Measurements from ENCODE around the gene ASPM. TPM values are rescaled to one million over a fixed set of nuclear protein-coding genes. Genes with fewer than 3 reads are reported as not detected.

The ASPM gene
- total RNA-seq, 1 donor from 2014 or later, result 8.9 TPM

DNA sequence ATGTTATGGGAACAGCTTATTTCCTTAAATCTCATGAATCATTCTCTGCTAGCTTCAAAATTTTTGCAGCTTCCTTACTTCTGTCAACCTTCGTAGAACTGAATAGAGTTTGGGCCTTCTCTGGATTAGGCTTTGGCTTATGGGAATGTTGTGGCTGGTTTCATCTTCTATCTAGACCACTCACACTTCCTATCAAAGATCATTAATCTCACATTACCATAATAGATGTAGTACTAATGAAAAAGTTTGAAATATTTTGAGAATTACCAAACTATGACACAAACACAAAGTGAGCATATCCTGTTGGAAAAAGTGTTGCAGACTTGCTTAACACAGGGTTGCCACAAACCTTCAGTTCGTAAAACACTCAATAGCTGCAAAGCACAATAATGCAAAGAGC, 30.3 kb downstream of the ASPM start:
- Mint-ChIP-seq H3K36me3 (ENCODE audit: unreplicated experiment) (peaks cover 17% of the 10 kb centered on the region), H3K4me3 (ENCODE audit: unreplicated experiment) (no peak overlapping the region), H3K4me1 (ENCODE audit: unreplicated experiment) (no peaks in the 10 kb centered on the region), H3K9me3 (ENCODE audit: unreplicated experiment) (peaks cover 12% of the 10 kb centered on the region), H3K27me3 (ENCODE audit: unreplicated experiment) (no peaks in the 10 kb centered on the region), H3K27ac (ENCODE audit: unreplicated experiment) (no peak overlapping the region)
- no peak for DNase-seq (ENCODE audit: extremely low spot score, unreplicated experiment)
- TF ChIP-seq, protein P1, sequence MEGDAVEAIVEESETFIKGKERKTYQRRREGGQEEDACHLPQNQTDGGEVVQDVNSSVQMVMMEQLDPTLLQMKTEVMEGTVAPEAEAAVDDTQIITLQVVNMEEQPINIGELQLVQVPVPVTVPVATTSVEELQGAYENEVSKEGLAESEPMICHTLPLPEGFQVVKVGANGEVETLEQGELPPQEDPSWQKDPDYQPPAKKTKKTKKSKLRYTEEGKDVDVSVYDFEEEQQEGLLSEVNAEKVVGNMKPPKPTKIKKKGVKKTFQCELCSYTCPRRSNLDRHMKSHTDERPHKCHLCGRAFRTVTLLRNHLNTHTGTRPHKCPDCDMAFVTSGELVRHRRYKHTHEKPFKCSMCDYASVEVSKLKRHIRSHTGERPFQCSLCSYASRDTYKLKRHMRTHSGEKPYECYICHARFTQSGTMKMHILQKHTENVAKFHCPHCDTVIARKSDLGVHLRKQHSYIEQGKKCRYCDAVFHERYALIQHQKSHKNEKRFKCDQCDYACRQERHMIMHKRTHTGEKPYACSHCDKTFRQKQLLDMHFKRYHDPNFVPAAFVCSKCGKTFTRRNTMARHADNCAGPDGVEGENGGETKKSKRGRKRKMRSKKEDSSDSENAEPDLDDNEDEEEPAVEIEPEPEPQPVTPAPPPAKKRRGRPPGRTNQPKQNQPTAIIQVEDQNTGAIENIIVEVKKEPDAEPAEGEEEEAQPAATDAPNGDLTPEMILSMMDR (IDR thresholded peaks at IDR 0.05), result no peak

DNA sequence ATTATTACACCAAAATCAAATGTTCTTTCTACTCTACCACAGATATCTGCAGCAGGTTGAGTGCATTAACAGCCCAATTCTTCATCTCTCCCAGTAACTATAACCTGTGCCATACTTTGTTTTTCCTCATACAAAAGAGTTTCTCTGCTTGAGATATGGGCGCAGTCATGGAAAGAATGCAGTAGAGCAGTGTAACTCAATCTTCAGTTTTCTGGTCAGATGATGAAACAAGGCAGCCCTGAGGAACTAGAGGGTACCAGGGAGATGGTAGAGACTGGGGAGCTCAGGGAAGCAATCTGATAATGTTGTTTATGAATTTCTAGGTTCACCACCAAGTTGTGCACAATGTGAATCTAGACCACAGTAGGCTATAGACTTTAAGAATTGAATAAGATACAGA, 39.6 kb downstream of the ASPM start:
- no peak overlapping the region for H3K4me3 Mint-ChIP-seq (ENCODE audit: unreplicated experiment)
- H3K27me3 Mint-ChIP-seq (ENCODE audit: unreplicated experiment), result no peaks in the 10 kb centered on the region
- TF ChIP-seq, protein P1 (IDR thresholded peaks at IDR 0.05), result no peak
- H3K9me3 Mint-ChIP-seq (ENCODE audit: unreplicated experiment), result no peaks in the 10 kb centered on the region
- no peak overlapping the region for H3K27ac Mint-ChIP-seq (ENCODE audit: unreplicated experiment)
- peaks cover 9% of the 10 kb centered on the region for H3K4me1 Mint-ChIP-seq (ENCODE audit: unreplicated experiment)
- H3K36me3 Mint-ChIP-seq (ENCODE audit: unreplicated experiment), result peaks cover 5% of the 10 kb centered on the region
- DNase-seq (ENCODE audit: extremely low spot score, unreplicated experiment), result no peak

DNA sequence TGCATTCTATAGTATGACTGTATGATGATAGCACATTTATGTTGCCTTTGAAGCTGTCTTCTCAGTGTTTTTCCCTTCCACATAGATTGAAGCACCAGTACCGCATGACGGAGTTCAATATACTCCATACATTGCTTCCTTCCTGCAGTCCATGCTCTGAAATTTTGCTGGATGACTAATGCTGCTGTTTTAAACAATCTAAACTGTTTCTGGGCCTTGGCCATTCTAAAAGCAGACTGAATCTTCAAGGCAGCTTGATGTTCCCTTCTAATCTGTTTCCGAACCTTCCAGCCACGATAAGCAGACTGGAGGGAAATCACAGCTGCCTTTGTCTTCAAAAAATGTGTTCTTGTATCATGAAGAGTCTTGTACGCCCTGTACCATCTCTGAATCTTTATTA, 43.2 kb downstream of the ASPM start:
- TF ChIP-seq, protein P1 (IDR thresholded peaks at IDR 0.05), result no peak
- H3K4me3 Mint-ChIP-seq (ENCODE audit: unreplicated experiment), result no peak overlapping the region
- no peak for DNase-seq (ENCODE audit: extremely low spot score, unreplicated experiment)
- H3K27me3 Mint-ChIP-seq (ENCODE audit: unreplicated experiment), result no peaks in the 10 kb centered on the region
- H3K9me3 Mint-ChIP-seq (ENCODE audit: unreplicated experiment), result no peaks in the 10 kb centered on the region
- H3K4me1 Mint-ChIP-seq (ENCODE audit: unreplicated experiment), result peaks cover 7% of the 10 kb centered on the region
- H3K27ac Mint-ChIP-seq (ENCODE audit: unreplicated experiment), result no peak overlapping the region
- peaks cover 3% of the 10 kb centered on the region for H3K36me3 Mint-ChIP-seq (ENCODE audit: unreplicated experiment)

DNA sequence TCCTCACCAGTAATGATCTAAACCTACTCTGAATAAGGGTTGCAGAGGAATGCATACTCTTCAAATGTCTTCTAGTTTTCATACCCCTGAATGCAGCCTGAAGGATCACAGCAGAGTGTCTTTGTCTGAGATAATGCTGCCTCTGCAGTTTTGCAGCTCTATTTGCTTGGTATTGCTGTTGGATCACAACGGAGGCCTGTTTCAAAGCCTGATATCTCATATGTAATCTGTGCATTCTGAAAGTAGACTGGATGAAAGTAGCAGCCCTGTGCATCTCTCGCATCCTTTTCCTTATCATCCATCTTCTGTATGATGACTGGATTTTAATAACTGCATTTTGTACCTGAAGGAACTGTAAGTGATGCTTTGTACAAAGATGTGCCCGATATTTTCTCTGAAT, 44.5 kb downstream of the ASPM start:
- no peak for DNase-seq (ENCODE audit: extremely low spot score, unreplicated experiment)
- Mint-ChIP-seq H3K27ac (ENCODE audit: unreplicated experiment) (no peak overlapping the region), H3K4me1 (ENCODE audit: unreplicated experiment) (peaks cover 6% of the 10 kb centered on the region), H3K27me3 (ENCODE audit: unreplicated experiment) (no peaks in the 10 kb centered on the region), H3K4me3 (ENCODE audit: unreplicated experiment) (no peak overlapping the region), H3K36me3 (ENCODE audit: unreplicated experiment) (peaks cover 3% of the 10 kb centered on the region), H3K9me3 (ENCODE audit: unreplicated experiment) (no peaks in the 10 kb centered on the region)
- TF ChIP-seq, protein P1 (IDR thresholded peaks at IDR 0.05), result no peak

DNA sequence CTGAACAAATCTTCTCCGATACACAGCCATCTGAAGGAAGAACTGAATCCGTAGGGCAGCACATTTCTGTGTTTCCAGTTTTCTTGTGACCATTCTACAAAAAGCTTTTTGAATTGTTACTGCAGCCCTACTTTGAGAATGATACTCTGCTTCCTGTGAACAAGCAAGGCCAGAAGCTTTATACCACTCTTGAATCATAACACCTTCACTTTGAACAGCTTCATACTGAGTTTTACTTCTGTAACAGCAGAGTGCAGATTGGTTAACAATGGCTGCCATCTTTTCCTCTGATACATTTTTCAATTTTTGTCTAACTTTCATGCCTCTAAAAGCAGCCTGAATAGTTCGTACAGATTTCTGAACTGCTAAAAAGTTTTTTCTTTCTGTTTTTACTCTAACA, 45.8 kb downstream of the ASPM start:
- Mint-ChIP-seq H3K36me3 (ENCODE audit: unreplicated experiment) (peaks cover 3% of the 10 kb centered on the region), H3K27me3 (ENCODE audit: unreplicated experiment) (no peaks in the 10 kb centered on the region), H3K27ac (ENCODE audit: unreplicated experiment) (no peak overlapping the region), H3K9me3 (ENCODE audit: unreplicated experiment) (no peaks in the 10 kb centered on the region), H3K4me3 (ENCODE audit: unreplicated experiment) (no peak overlapping the region), H3K4me1 (ENCODE audit: unreplicated experiment) (peaks cover 5% of the 10 kb centered on the region)
- no peak for DNase-seq (ENCODE audit: extremely low spot score, unreplicated experiment)
- TF ChIP-seq, protein P1 (IDR thresholded peaks at IDR 0.05), result no peak

Data from osteocyte (in vitro differentiated cells).